Neural progenitor cell (in vitro differentiated cells): ENCODE results near the gene CHCHD6. TPM values are rescaled to one million over a fixed set of nuclear protein-coding genes. Genes with fewer than 3 reads are reported as not detected.

Experiments used
- DNase-seq: peaks from one replicate; pipeline ENCODE4 v3.0.0-alpha.2; 2016; ENCODE audit warnings: low spot score
- H2AFZ ChIP-seq: fragments of 200-600 bp; sonication (generic); replicated peaks from 2 replicates; pipeline ENCODE4 v1.6.1; 2016; ENCODE audit warnings: antibody characterized with exemption
- H3F3A ChIP-seq: fragments of 200-600 bp; sonication (generic); 2 replicates; pipeline ENCODE4 v1.6.1; 2016; ENCODE audit warnings: antibody characterized with exemption, low read depth
- H3K27ac ChIP-seq: fragments of 200-600 bp; sonication (generic); 2 replicates; pipeline ENCODE4 v1.5.1; 2016; ENCODE audit warnings: mild to moderate bottlenecking
- H3K27me3 ChIP-seq: fragments of 200-600 bp; sonication (generic); 2 replicates; pipeline ENCODE4 v1.6.1; 2016; ENCODE audit warnings: mild to moderate bottlenecking, moderate library complexity
- H3K36me3 ChIP-seq: fragments of 200-600 bp; sonication (generic); 2 replicates; pipeline ENCODE4 v1.5.1; 2016
- H3K4me1 ChIP-seq: fragments of 200-600 bp; sonication (generic); 2 replicates; pipeline ENCODE4 v1.6.1; 2016; ENCODE audit warnings: mixed run types
- H3K4me2 ChIP-seq: fragments of 200-600 bp; sonication (generic); 2 replicates; pipeline ENCODE4 v1.6.1; 2016
- H3K4me3 ChIP-seq: fragments of 200-600 bp; sonication (generic); 2 replicates; pipeline ENCODE4 v1.5.1; 2016
- H3K79me2 ChIP-seq: fragments of 200-600 bp; sonication (generic); 2 replicates; pipeline ENCODE4 v1.6.1; 2016; ENCODE audit warnings: low read depth
- H3K9ac ChIP-seq: fragments of 200-600 bp; sonication (generic); 2 replicates; pipeline ENCODE4 v1.6.1; 2016
- H3K9me3 ChIP-seq: fragments of 200-600 bp; sonication (generic); 2 replicates; pipeline ENCODE4 v1.5.1; 2016; ENCODE audit warnings: low read depth
- H4K20me1 ChIP-seq: fragments of 200-600 bp; sonication (generic); 2 replicates; pipeline ENCODE4 v1.6.1; 2016; ENCODE audit warnings: low read depth
- H3K27ac Mint-ChIP-seq: 3 replicates; pipeline ENCODE4 v1.8.0; 2021; ENCODE audit warnings: mixed read lengths
- H3K27me3 Mint-ChIP-seq: 2 replicates; pipeline ENCODE4 v1.8.0; 2022; ENCODE audit warnings: low read depth, mild to moderate bottlenecking, inconsistent platforms, moderate library complexity, mixed read lengths; ENCODE audit not compliant: insufficient read depth
- H3K36me3 Mint-ChIP-seq: 3 replicates; pipeline ENCODE4 v1.8.0; 2021; ENCODE audit warnings: mixed read lengths
- H3K4me1 Mint-ChIP-seq: 3 replicates; pipeline ENCODE4 v1.8.0; 2021; ENCODE audit warnings: mixed read lengths
- H3K4me3 Mint-ChIP-seq: 3 replicates; pipeline ENCODE4 v1.8.0; 2021; ENCODE audit warnings: mild to moderate bottlenecking, moderate library complexity, mixed read lengths
- H3K9me3 Mint-ChIP-seq: 3 replicates; pipeline ENCODE4 v1.8.0; 2020; ENCODE audit warnings: mixed read lengths
- EZH2 ChIP-seq: fragments of 200-600 bp; sonication (generic); IDR thresholded peaks from 2 replicates; pipeline ENCODE4 v1.6.1; 2017; ENCODE audit warnings: antibody characterized with exemption, mild to moderate bottlenecking, moderate library complexity
- EZH2phosphoT487 ChIP-seq: fragments of 200-600 bp; sonication (generic); IDR thresholded peaks from 2 replicates; pipeline ENCODE4 v1.6.1; 2017; ENCODE audit warnings: antibody characterized with exemption
- total RNA-seq: library from RNA; depleted of rRNA; stranded (reverse); fragments of >200 nt; gene quantifications from 2 replicates; pipeline ENCODE4 v1.2.3, GENCODE V29; 2015; ENCODE audit warnings: low replicate concordance
- TF ChIP-seq, protein P1 (sequence below): fragments of 200-600 bp; sonication (generic); IDR thresholded peaks from 2 replicates; pipeline ENCODE4 v1.5.1; 2017; ENCODE audit warnings: antibody characterized with exemption, mild to moderate bottlenecking

Gene CHCHD6
- total RNA-seq, 1 donor from 2014 or later: 35.7 TPM

GRCh38 chr3:126760541-126760940 is 56.5 kb downstream of the CHCHD6 start:
- no peaks in the 10 kb centered on the region for H3K79me2 ChIP-seq
- H3K36me3 Mint-ChIP-seq: peaks cover 9% of the 10 kb centered on the region
- TF ChIP-seq, protein P1, sequence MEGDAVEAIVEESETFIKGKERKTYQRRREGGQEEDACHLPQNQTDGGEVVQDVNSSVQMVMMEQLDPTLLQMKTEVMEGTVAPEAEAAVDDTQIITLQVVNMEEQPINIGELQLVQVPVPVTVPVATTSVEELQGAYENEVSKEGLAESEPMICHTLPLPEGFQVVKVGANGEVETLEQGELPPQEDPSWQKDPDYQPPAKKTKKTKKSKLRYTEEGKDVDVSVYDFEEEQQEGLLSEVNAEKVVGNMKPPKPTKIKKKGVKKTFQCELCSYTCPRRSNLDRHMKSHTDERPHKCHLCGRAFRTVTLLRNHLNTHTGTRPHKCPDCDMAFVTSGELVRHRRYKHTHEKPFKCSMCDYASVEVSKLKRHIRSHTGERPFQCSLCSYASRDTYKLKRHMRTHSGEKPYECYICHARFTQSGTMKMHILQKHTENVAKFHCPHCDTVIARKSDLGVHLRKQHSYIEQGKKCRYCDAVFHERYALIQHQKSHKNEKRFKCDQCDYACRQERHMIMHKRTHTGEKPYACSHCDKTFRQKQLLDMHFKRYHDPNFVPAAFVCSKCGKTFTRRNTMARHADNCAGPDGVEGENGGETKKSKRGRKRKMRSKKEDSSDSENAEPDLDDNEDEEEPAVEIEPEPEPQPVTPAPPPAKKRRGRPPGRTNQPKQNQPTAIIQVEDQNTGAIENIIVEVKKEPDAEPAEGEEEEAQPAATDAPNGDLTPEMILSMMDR: no peak
- TF ChIP-seq EZH2phosphoT487 (no peak), EZH2 (no peak)

DNA sequence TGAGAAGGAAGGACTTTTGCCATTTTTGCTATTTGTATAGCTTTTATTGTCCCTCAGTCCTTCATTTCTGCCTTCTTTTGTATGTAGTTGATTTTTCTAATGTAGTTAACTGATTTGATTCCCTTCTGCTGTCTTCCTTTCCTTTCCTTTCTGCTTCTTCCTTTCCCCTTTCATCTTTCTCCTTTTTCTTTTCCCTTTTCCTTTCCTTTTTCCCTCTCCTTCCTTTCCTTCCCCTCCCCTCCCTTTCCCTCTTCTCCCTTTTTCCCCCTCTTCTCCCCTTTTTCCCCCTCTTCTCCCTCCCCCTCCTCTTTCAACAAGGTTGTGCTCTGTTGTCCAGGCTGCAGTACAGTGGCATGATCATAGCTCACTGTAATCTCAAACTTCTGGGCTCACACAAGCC is 59.0 kb downstream of the CHCHD6 start:
- H3K4me3 ChIP-seq: no peak overlapping the region
- Mint-ChIP-seq H3K27ac (no peak overlapping the region), H3K36me3 (peaks cover 21% of the 10 kb centered on the region), H3K27me3 (no peaks in the 10 kb centered on the region), H3K9me3 (peaks cover 3% of the 10 kb centered on the region), H3K4me1 (no peaks in the 10 kb centered on the region), H3K4me3 (no peak overlapping the region)
- DNase-seq: no peak
- no peak overlapping the region for H2AFZ ChIP-seq
- TF ChIP-seq, protein P1: no peak
- TF ChIP-seq EZH2: no peak
- TF ChIP-seq EZH2phosphoT487: no peak
- H3K9ac ChIP-seq: no peak overlapping the region
- H3K27ac ChIP-seq: no peak overlapping the region
- no peaks in the 10 kb centered on the region for H3K4me1 ChIP-seq
- no peaks in the 10 kb centered on the region for H3F3A ChIP-seq
- H3K27me3 ChIP-seq: no peaks in the 10 kb centered on the region
- H3K9me3 ChIP-seq: no peaks in the 10 kb centered on the region
- H3K36me3 ChIP-seq: no peaks in the 10 kb centered on the region
- H3K79me2 ChIP-seq: no peaks in the 10 kb centered on the region
- H3K4me2 ChIP-seq: no peak overlapping the region
- no peaks in the 10 kb centered on the region for H4K20me1 ChIP-seq

More at GRCh38 chr3:126760541-126760940, 56.5 kb downstream of the CHCHD6 start:
- Histone ChIP-seq H3F3A (no peaks in the 10 kb centered on the region), H3K9ac (no peak overlapping the region), H4K20me1 (no peaks in the 10 kb centered on the region), H3K27me3 (no peaks in the 10 kb centered on the region), H3K27ac (no peak overlapping the region), H3K4me3 (no peak overlapping the region), H3K9me3 (no peaks in the 10 kb centered on the region), H2AFZ (no peak overlapping the region), H3K4me1 (no peaks in the 10 kb centered on the region), H3K36me3 (no peaks in the 10 kb centered on the region), H3K4me2 (no peak overlapping the region)
- no peak for DNase-seq
- H3K9me3 Mint-ChIP-seq: no peaks in the 10 kb centered on the region
- H3K27me3 Mint-ChIP-seq: no peaks in the 10 kb centered on the region
- no peaks in the 10 kb centered on the region for H3K4me1 Mint-ChIP-seq
- no peak overlapping the region for H3K27ac Mint-ChIP-seq
- H3K4me3 Mint-ChIP-seq: no peak overlapping the region

DNA sequence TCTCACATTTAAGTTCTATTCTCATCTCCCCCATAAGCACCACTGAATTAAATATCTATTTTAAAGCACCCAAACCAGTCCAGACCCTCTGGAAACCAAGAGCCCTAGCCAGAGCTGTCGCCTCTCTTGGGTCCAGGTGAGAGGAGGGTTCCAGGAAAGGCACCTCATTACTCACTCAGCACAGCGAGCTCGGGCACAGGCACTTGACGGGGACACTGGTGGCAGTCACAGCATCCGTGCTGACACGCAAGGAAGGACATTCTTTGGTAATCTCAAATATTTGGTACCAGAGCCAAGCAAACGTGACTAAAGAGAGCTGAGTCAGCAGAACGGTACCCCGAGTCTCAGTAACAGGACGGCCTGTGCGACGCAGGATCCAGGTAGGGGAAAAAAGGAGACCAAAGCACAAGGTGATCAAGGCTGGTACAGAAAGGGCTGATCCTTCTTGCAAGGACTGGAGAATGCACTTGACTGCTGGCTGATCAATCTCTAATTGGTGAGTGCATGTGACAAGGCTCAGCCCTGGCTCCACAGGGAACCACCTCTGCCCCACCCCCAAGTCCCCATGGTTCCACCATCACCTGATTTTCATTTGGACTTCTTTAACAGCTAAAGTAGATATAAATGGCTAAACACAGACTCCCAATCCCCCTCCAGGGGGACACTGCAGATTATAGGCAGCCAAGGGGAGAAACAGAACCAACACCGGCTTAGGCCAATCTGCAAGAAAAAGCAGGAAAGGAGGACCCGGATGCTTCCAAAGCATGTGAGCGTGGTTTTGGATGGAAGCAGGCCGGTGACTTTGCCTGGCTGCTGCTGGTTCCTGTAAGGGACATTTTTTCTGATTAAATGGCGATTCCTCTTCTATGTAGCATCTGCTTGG is 61.4 kb downstream of the CHCHD6 start:
- no peaks in the 10 kb centered on the region for H3K9me3 ChIP-seq
- H3F3A ChIP-seq: no peaks in the 10 kb centered on the region
- Mint-ChIP-seq H3K27ac (no peak overlapping the region), H3K27me3 (peaks cover 3% of the 10 kb centered on the region), H3K9me3 (peaks cover 13% of the 10 kb centered on the region), H3K36me3 (peaks cover 20% of the 10 kb centered on the region), H3K4me1 (no peaks in the 10 kb centered on the region), H3K4me3 (no peak overlapping the region)
- DNase-seq: no peak
- H3K9ac ChIP-seq: no peak overlapping the region
- no peak overlapping the region for H3K4me3 ChIP-seq
- no peak for TF ChIP-seq EZH2
- TF ChIP-seq, protein P1: no peak
- H3K36me3 ChIP-seq: peaks cover 3% of the 10 kb centered on the region
- H3K27ac ChIP-seq: no peak overlapping the region
- no peaks in the 10 kb centered on the region for H3K27me3 ChIP-seq
- no peak overlapping the region for H2AFZ ChIP-seq
- no peaks in the 10 kb centered on the region for H3K4me1 ChIP-seq
- H3K79me2 ChIP-seq: peaks cover 3% of the 10 kb centered on the region
- no peaks in the 10 kb centered on the region for H4K20me1 ChIP-seq
- no peak overlapping the region for H3K4me2 ChIP-seq
